ENCODE results near the gene ZMAT5.

DNA sequence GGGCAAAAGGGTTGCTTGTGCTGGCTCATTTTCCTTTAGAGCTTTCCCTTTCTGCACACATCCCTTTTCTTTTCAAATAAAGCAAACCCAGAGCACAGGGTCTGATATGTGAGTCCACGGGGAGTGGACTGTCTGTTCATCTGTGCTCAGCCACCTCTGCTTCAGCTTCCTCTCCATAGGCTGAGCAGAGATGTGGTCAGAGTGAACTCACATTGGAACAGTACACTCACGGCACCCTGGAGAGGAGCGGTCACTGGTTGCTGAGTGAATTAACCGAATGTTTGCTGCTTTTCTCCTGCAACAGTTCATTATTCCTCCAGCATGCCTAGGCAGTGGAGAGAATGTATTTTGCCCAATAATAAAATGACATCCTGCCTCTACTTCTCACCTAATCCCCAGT, 83.3 kb downstream of the ZMAT5 start:
- TF ChIP-seq NFRKB (IDR thresholded peaks at IDR 0.05) (no peak), GATA4 (IDR thresholded peaks at IDR 0.05; ENCODE audit: borderline replicate concordance, low read depth) (no peak), MED13 (CRISPR knock-in tag; IDR thresholded peaks at IDR 0.05) (no peak), CEBPB (IDR thresholded peaks at IDR 0.05; ENCODE audit: borderline replicate concordance, low read depth, low read length) (no peak)
